Measurements from ENCODE around the gene ETFB.

DNA sequence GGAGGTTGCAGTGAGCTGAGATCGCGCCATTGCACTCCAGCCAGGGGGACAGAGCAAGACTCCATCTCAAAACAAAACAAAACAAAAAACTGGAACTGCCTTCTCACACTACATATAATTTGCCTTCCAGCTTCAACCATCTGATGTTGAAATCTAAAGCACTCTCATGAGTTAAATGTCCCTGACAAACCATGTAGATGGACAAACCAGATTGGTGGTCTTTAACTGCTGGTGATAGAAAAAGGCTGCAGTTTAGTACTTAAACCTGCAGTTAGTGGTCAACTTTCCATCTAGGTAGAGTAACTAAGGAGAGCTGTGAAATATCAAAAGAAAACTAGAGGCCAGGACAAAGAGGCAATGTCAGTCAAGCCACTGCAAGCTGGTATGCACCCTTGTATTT is 30.0 kb upstream of the ETFB start:
- TF ChIP-seq HEY1 (CRISPR knock-in tag; IDR thresholded peaks at IDR 0.05; ENCODE audit: borderline replicate concordance) = no peak
- TF ChIP-seq ZNF3 (CRISPR knock-in tag; IDR thresholded peaks at IDR 0.05) = no peak

All from K562 (cell line).